Renal cortex interstitium (tissue), 15 donors: ENCODE results near the gene PDE11A. TPM values are rescaled to one million over a fixed set of nuclear protein-coding genes. Genes with fewer than 3 reads are reported as not detected.
A peak's percentile ranks its signal among the peaks of the same experiment; 100 is the strongest.

Experiments used
- DNase-seq, 11 donors: peaks; one replicate each; pipeline ENCODE4 v3.0.0-alpha.2; 2013; ENCODE audit warnings: low read depth in 9 of 11, low spot score in 4 of 11; ENCODE audit errors: extremely low read depth in 1 of 11
- long read RNA-seq, 16 experiments: transcript quantifications; one replicate each; lab custom pipeline, GENCODE V29; 2026
- polyA plus RNA-seq, 3 donors: library from polyadenylated mRNA; unstranded; fragments of 120-200 nt; gene quantifications; one replicate each; pipeline ENCODE4 v1.2.1, GENCODE V29; 2013; ENCODE audit not compliant: insufficient read length in 3 of 3

PDE11A gene
- 1 to 10 TPM; 6.0 to 8.2 (median 6.7) TPM for polyA plus RNA-seq
- long read RNA-seq, donor 1 = 0 reads
- long read RNA-seq, donor 2 = 0 reads
- long read RNA-seq, donor 3 = 0 reads
- long read RNA-seq, donor 4, partial matches to known transcripts = 6 of 6 reads
- long read RNA-seq, donor 4, other reads (novel, unspliced or antisense) = 0 of 6 reads
- long read RNA-seq, donor 5 = 0 reads
- long read RNA-seq, donor 6 = 0 reads
- long read RNA-seq, donor 7 = 0 reads
- long read RNA-seq, donor 8 = 0 reads
- long read RNA-seq, donor 9 = 0 reads
- long read RNA-seq, donor 10 = 0 reads
- long read RNA-seq, donor 11 = 0 reads
- long read RNA-seq, donor 12 = 0 reads
- long read RNA-seq, donor 13 = 0 reads
- long read RNA-seq, donor 14 = 0 reads
- long read RNA-seq, donor 15 = 0 reads
- long read RNA-seq, donor 16, partial matches to known transcripts = 11 of 11 reads
- long read RNA-seq, donor 16, other reads (novel, unspliced or antisense) = 0 of 11 reads

GRCh38 chr2:178072383-178073301 lies at the start of gene PDE11A:
PDE11A (minus strand) TSS chr2:178072777; CDS start chr2:178072437, 340 bp downstream.
- peak in 10 of 11 donors; percentile 33 to 76 (median 64) for DNase-seq

- DNase-seq = no peak
These were observed 46.8 kb upstream of the PDE11A start for GRCh38 chr2:178119179-178119922.

- DNase-seq = no peak
These were observed 45.1 kb upstream of the PDE11A start for GRCh38 chr2:178117725-178118124.

GRCh38 chr2:178115271-178115670 lies 42.7 kb upstream of the PDE11A start:
- DNase-seq = no peak

GRCh38 chr2:178114462-178114861 lies 41.9 kb upstream of the PDE11A start:
- no peak for DNase-seq

- DNase-seq = peak; percentile 70 to 87 (median 81)
These were observed 39.9 kb upstream of the PDE11A start, which contains the start of gene RBM45 for GRCh38 chr2:178112202-178113152. RBM45 (plus strand) TSS chr2:178112437; CDS start chr2:178112547, 110 bp downstream.

GRCh38 chr2:178111743-178112142 lies 39.2 kb upstream of the PDE11A start:
- DNase-seq = no peak

- no peak for DNase-seq
These were observed 38.1 kb upstream of the PDE11A start for GRCh38 chr2:178110681-178111080.

GRCh38 chr2:178109813-178110212 lies 37.2 kb upstream of the PDE11A start:
- peak in 4 of 11 donors; percentile 12 to 26 (median 22) for DNase-seq

GRCh38 chr2:178108176-178108575 lies 35.6 kb upstream of the PDE11A start:
- no peak for DNase-seq

GRCh38 chr2:178106053-178106452 lies 33.5 kb upstream of the PDE11A start:
- DNase-seq = no peak

GRCh38 chr2:178105566-178105965 lies 33.0 kb upstream of the PDE11A start:
- DNase-seq = no peak

- DNase-seq = no peak
These were observed 28.9 kb upstream of the PDE11A start for GRCh38 chr2:178101321-178102079.

GRCh38 chr2:178093471-178093870 lies 20.9 kb upstream of the PDE11A start:
- DNase-seq = no peak

- no peak for DNase-seq
These were observed 16.2 kb upstream of the PDE11A start for GRCh38 chr2:178088774-178089270.

- no peak for DNase-seq
These were observed 11.7 kb upstream of the PDE11A start for GRCh38 chr2:178084273-178084672.
